PC-9 (cell line): ENCODE results near the gene ADAMTSL4. TPM values are rescaled to one million over a fixed set of nuclear protein-coding genes. Genes with fewer than 3 reads are reported as not detected.
A peak's percentile ranks its signal among the peaks of the same experiment; 100 is the strongest.

ENCODE experiments used
- BruUV-seq: library from RNA; stranded (reverse); fragments of 400-500 nt; replicated peaks from 2 replicates; lab custom pipeline; 2021; lab: Mats Ljungman, UMichigan
- CTCF ChIA-PET: fragments of 300-600 bp; sonication (Branson Sonifier 250); formaldehyde crosslinking; loops from one replicate; lab custom pipeline; 2022; ENCODE audit warnings: antibody characterized with exemption; lab: Charles Lee
- POLR2A ChIA-PET: fragments of 300-600 bp; sonication (Branson Sonifier 250); formaldehyde crosslinking; loops from one replicate; lab custom pipeline; 2022; ENCODE audit warnings: antibody characterized with exemption; ENCODE audit not compliant: unreplicated experiment; lab: Charles Lee
- DNase-seq, 2 experiments: peaks; one replicate each; pipeline versions ENCODE4 v3.0.0 to v3.0.0-alpha.2; 2015 to 2022; ENCODE audit warnings: mixed read lengths in 1 of 2
- H2AFZ ChIP-seq: fragments of 200-600 bp; sonication (generic); 2 replicates; pipeline ENCODE4 v1.8.1; 2017; ENCODE audit warnings: antibody characterized with exemption
- H3F3A ChIP-seq: fragments of 200-600 bp; sonication (generic); 2 replicates; pipeline ENCODE4 v1.8.1; 2017; ENCODE audit warnings: antibody characterized with exemption, mild to moderate bottlenecking, low read depth; ENCODE audit not compliant: insufficient read depth
- H3K27ac ChIP-seq: fragments of 200-600 bp; sonication (generic); 2 replicates; pipeline ENCODE4 v1.6.1; 2016; ENCODE audit warnings: mixed run types
- H3K27me3 ChIP-seq: fragments of 200-600 bp; sonication (generic); 2 replicates; pipeline ENCODE4 v1.6.1; 2016; ENCODE audit warnings: low read depth, mixed run types; ENCODE audit not compliant: insufficient read depth
- H3K36me3 ChIP-seq: fragments of 200-600 bp; sonication (generic); 2 replicates; pipeline ENCODE4 v1.6.1; 2016; ENCODE audit warnings: low read depth, mixed run types
- H3K4me1 ChIP-seq: fragments of 200-600 bp; sonication (generic); replicated peaks from 2 replicates; pipeline ENCODE4 v1.6.1; 2016; ENCODE audit warnings: mixed run types; ENCODE audit not compliant: insufficient read depth
- H3K4me2 ChIP-seq: fragments of 200-600 bp; sonication (generic); 2 replicates; pipeline ENCODE4 v1.6.1; 2017; ENCODE audit warnings: mixed run types
- H3K4me3 ChIP-seq: fragments of 200-600 bp; sonication (generic); 2 replicates; pipeline ENCODE4 v1.6.1; 2016; ENCODE audit warnings: mixed run types
- H3K79me2 ChIP-seq: fragments of 200-600 bp; sonication (generic); 2 replicates; pipeline ENCODE4 v1.6.1; 2017; ENCODE audit warnings: low read depth, mixed run types
- H3K9me2 ChIP-seq: fragments of 200-600 bp; sonication (generic); 2 replicates; pipeline ENCODE4 v1.8.1; 2017; ENCODE audit warnings: mild to moderate bottlenecking; ENCODE audit not compliant: insufficient read depth
- H3K9me3 ChIP-seq: fragments of 200-600 bp; sonication (generic); 2 replicates; pipeline ENCODE4 v1.8.1; 2016; ENCODE audit warnings: low read depth; ENCODE audit not compliant: insufficient read depth
- H4K20me1 ChIP-seq: fragments of 200-600 bp; sonication (generic); 2 replicates; pipeline ENCODE4 v1.8.1; 2017; ENCODE audit not compliant: insufficient read depth
- CTCF ChIP-seq: fragments of 200-600 bp; sonication (generic); conservative IDR thresholded peaks from 2 replicates; pipeline ENCODE4 v1.6.1; 2017; ENCODE audit warnings: mixed run types, antibody characterized with exemption, mild to moderate bottlenecking, moderate library complexity
- EZH2 ChIP-seq: fragments of 200-600 bp; sonication (generic); IDR thresholded peaks from 2 replicates; pipeline ENCODE4 v1.8.0; 2017; ENCODE audit warnings: antibody characterized with exemption, low read depth
- intact Hi-C: fragments of 100-400 bp; cut with micrococcal nuclease; formaldehyde crosslinking; loops from one replicate; pipeline ENCODE4 v1.10.0; 2022; ENCODE audit not compliant: unreplicated experiment
- total RNA-seq: library from RNA; stranded (reverse); gene quantifications from 2 replicates; pipeline ENCODE4 v1.2.3, GENCODE V29; 2021

The ADAMTSL4 gene
- total RNA-seq, 1 experiment from 2014 or later, result 67.9 TPM

DNA sequence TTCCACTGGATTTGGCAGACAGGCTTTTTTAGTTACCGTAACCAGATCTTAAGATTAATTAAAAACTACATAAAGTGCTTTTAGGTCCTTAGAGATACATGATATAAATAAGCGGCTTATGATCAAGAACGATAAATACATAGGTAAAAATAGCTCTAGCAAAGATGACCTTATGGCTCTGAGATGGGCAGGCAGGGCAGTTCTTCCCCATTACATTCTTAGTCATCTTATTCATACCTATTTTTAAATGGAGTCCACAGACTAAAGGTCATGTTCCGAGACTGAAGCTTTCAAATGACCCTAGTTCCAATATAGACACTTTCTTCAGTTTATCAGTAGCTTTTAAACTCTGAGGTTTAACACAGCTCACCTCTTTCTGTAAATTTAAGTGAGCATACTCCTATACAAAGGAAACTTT, 25.9 kb downstream of the ADAMTSL4 start:
- Histone ChIP-seq H3K4me2 (peak overlapping the region; percentile 95), H3K79me2 (peaks cover 95% of the 10 kb centered on the region), H3F3A (peaks cover 88% of the 10 kb centered on the region), H3K27me3 (no peaks in the 10 kb centered on the region), H3K9me3 (no peaks in the 10 kb centered on the region), H3K27ac (peak overlapping the region; percentile 93), H3K9me2 (no peaks in the 10 kb centered on the region), H2AFZ (no peak overlapping the region), H3K4me3 (peak overlapping the region; percentile 73; the same call in 1 of the 2 replicates), H3K36me3 (peaks cover 66% of the 10 kb centered on the region), H4K20me1 (peaks cover 68% of the 10 kb centered on the region), H3K4me1 (peaks cover 61% of the 10 kb centered on the region)
- POLR2A ChIA-PET, result interaction anchor here (0.7 kb wide), 1 partner anchor 13 kb away, joined by 6 read pairs; no protein-coding TSS in a partner anchor
- DNase-seq, result no peak
- TF ChIP-seq EZH2 (no peak), CTCF (no peak)
- no TSS peak for BruUV-seq
- intact Hi-C loops, result loop anchor here (5.0 kb wide), 1 partner anchor 237 kb away; no protein-coding TSS in a partner anchor
- CTCF ChIA-PET, result interaction anchor here (1.0 kb wide), 1 partner anchor 14 kb away, joined by 3 read pairs; no protein-coding TSS in a partner anchor

- Histone ChIP-seq H3K27me3 (no peaks in the 10 kb centered on the region), H3K79me2 (peaks cover 93% of the 10 kb centered on the region), H3K4me3 (peak overlapping the region; percentile 73), H3K4me1 (peaks cover 60% of the 10 kb centered on the region), H3K27ac (peak overlapping the region; percentile 93), H3K9me2 (no peaks in the 10 kb centered on the region), H4K20me1 (peaks cover 68% of the 10 kb centered on the region), H3K9me3 (no peaks in the 10 kb centered on the region), H3F3A (peaks cover 84% of the 10 kb centered on the region), H3K36me3 (peaks cover 66% of the 10 kb centered on the region), H2AFZ (no peak overlapping the region), H3K4me2 (peak overlapping the region; percentile 95)
- POLR2A ChIA-PET, result interaction anchor here (0.7 kb wide), 2 partner anchors 14 to 70 kb away, joined by 4 to 6 read pairs; no protein-coding TSS in a partner anchor
- no TSS peak for BruUV-seq
- no peak for DNase-seq
- CTCF ChIA-PET, result interaction anchor here (1.0 kb wide), 1 partner anchor 15 kb away, joined by 3 read pairs; no protein-coding TSS in a partner anchor
- intact Hi-C loops, result loop anchor here (5.0 kb wide), 1 partner anchor 237 kb away; no protein-coding TSS in a partner anchor
- no peak for TF ChIP-seq EZH2
- no peak for TF ChIP-seq CTCF
Observed at GRCh38 chr1:150575518-150576366, 26.5 kb downstream of the ADAMTSL4 start.

GRCh38 chr1:150576367-150576711, 27.1 kb downstream of the ADAMTSL4 start:
- peaks cover 68% of the 10 kb centered on the region for H4K20me1 ChIP-seq
- intact Hi-C loops, result loop anchor here (5.0 kb wide), 1 partner anchor 236 kb away; no protein-coding TSS in a partner anchor
- no peaks in the 10 kb centered on the region for H3K27me3 ChIP-seq
- peak overlapping the region; percentile 95 for H3K4me2 ChIP-seq
- no peaks in the 10 kb centered on the region for H3K9me2 ChIP-seq
- CTCF ChIA-PET, result no interaction called here
- no peaks in the 10 kb centered on the region for H3K9me3 ChIP-seq
- H3K79me2 ChIP-seq, result peaks cover 87% of the 10 kb centered on the region
- TF ChIP-seq EZH2 (no peak), CTCF (no peak)
- POLR2A ChIA-PET, result interaction anchor here (0.6 to 1.1 kb wide), 7 partner anchors 8 to 685 kb away, joined by 3 to 13 read pairs (median 4); no protein-coding TSS in a partner anchor
- DNase-seq, result no peak
- H3K36me3 ChIP-seq, result peaks cover 66% of the 10 kb centered on the region
- H3K27ac ChIP-seq, result peak overlapping the region; percentile 93
- peaks cover 78% of the 10 kb centered on the region for H3F3A ChIP-seq
- peaks cover 54% of the 10 kb centered on the region for H3K4me1 ChIP-seq
- H3K4me3 ChIP-seq, result peak overlapping the region; percentile 73
- no TSS peak for BruUV-seq
- H2AFZ ChIP-seq, result no peak overlapping the region
